HepG2 (cell line): ENCODE measurements around the gene DNASE1L2. TPM values are rescaled to one million over a fixed set of nuclear protein-coding genes. Genes with fewer than 3 reads are reported as not detected.

Experiments used
- FOXM1 ChIP-seq: sonication (generic); formaldehyde crosslinking; IDR thresholded peaks from 2 replicates; pipeline ENCODE4 v1.5.0; 2020; ENCODE audit warnings: missing genetic modification reagents
- KAT8 ChIP-seq: IDR thresholded peaks from 2 replicates; pipeline ENCODE4 v1.6.1; 2016; ENCODE audit warnings: missing genetic modification reagents, missing compliant biosample characterization
- KLF16 ChIP-seq, 2 experiments: sonication (generic) in 1 of 2; formaldehyde crosslinking in 1 of 2; IDR thresholded peaks; 2 replicates each; pipeline versions ENCODE4 v1.6.1 to v1.8.0; 2016 to 2023; ENCODE audit warnings: missing genetic modification reagents in 2 of 2, missing compliant biosample characterization in 1 of 2
- POLR2AphosphoS2 ChIP-seq: IDR thresholded peaks from 2 replicates; pipeline ENCODE4 v1.6.1; 2011; ENCODE audit warnings: low read depth, low read length, improper control_type of control experiment
- ZNF253 ChIP-seq: sonication (generic); formaldehyde crosslinking; IDR thresholded peaks from 2 replicates; pipeline ENCODE4 v1.8.0; 2022; ENCODE audit warnings: mild to moderate bottlenecking, missing genetic modification reagents, borderline replicate concordance
- ZNF552 ChIP-seq: sonication (generic); formaldehyde crosslinking; IDR thresholded peaks from 2 replicates; pipeline ENCODE4 v1.9.0; 2022; ENCODE audit warnings: missing genetic modification reagents, mild to moderate bottlenecking, borderline replicate concordance
- ZNF570 ChIP-seq: sonication (generic); formaldehyde crosslinking; IDR thresholded peaks from 2 replicates; pipeline ENCODE4 v1.4.0; 2020; ENCODE audit warnings: mild to moderate bottlenecking, missing genetic modification reagents, borderline replicate concordance
- ZNF644 ChIP-seq: IDR thresholded peaks from 2 replicates; pipeline ENCODE4 v1.6.1; 2016; ENCODE audit warnings: low read depth
- polyA plus RNA-seq, 8 experiments: library from polyadenylated mRNA; depleted of rRNA in 3 of 8; stranded (reverse) in 7 of 8; unstranded in 1 of 8; fragments of >200 nt; fragmentation: Illumina TruSeq in 4 of 8; extraction: Trizol in 4 of 8; gene quantifications; 2 replicates each; pipeline versions ENCODE4 v1.2.1 to v1.2.3, GENCODE V29; 2011 to 2016; ENCODE audit warnings: low read depth in 4 of 8, missing spikeins in 1 of 8, mixed read lengths in 1 of 8; ENCODE audit not compliant: insufficient read depth in 1 of 8
- total RNA-seq, 5 experiments: library from RNA; depleted of rRNA; stranded (reverse); fragments of >200 nt; fragmentation: Illumina TruSeq; extraction: Trizol; gene quantifications; 2 replicates each; pipeline ENCODE4 v1.2.3, GENCODE V29; 2016; ENCODE audit warnings: low read depth in 1 of 5
- TF ChIP-seq, protein P1 (sequence below): sonication (generic); formaldehyde crosslinking; IDR thresholded peaks from 2 replicates; pipeline ENCODE4 v1.5.1; 2020; ENCODE audit warnings: mild to moderate bottlenecking, missing genetic modification reagents
- TF ChIP-seq, protein P2 (sequence below): IDR thresholded peaks from 2 replicates; pipeline ENCODE4 v1.6.1; 2016; ENCODE audit warnings: mild to moderate bottlenecking
- TF ChIP-seq, protein P3 (sequence below), 2 experiments: sonication (generic) in 1 of 2; formaldehyde crosslinking in 1 of 2; IDR thresholded peaks; 2 replicates each; pipeline versions ENCODE4 v1.6.1 to v1.9.0; 2014 to 2022; ENCODE audit warnings: antibody characterized with exemption in 1 of 2, borderline replicate concordance in 1 of 2, inconsistent platforms in 1 of 2, low read depth in 1 of 2, missing genetic modification reagents in 1 of 2
- TF ChIP-seq, protein P4 (sequence below): sonication (generic); formaldehyde crosslinking; conservative IDR thresholded peaks from 2 replicates; pipeline ENCODE4 v1.8.0; 2022; ENCODE audit warnings: missing genetic modification reagents
- TF ChIP-seq, protein P5 (sequence below): sonication (generic); formaldehyde crosslinking; IDR thresholded peaks from 2 replicates; pipeline ENCODE4 v1.5.0; 2020; ENCODE audit warnings: missing genetic modification reagents

Gene DNASE1L2
- total and polyA plus RNA-seq, 2 of the 13 experiments (the other 11 are each of a cell fraction or from before 2014, with no cell fraction given): 0.44 to 0.50 TPM

DNA sequence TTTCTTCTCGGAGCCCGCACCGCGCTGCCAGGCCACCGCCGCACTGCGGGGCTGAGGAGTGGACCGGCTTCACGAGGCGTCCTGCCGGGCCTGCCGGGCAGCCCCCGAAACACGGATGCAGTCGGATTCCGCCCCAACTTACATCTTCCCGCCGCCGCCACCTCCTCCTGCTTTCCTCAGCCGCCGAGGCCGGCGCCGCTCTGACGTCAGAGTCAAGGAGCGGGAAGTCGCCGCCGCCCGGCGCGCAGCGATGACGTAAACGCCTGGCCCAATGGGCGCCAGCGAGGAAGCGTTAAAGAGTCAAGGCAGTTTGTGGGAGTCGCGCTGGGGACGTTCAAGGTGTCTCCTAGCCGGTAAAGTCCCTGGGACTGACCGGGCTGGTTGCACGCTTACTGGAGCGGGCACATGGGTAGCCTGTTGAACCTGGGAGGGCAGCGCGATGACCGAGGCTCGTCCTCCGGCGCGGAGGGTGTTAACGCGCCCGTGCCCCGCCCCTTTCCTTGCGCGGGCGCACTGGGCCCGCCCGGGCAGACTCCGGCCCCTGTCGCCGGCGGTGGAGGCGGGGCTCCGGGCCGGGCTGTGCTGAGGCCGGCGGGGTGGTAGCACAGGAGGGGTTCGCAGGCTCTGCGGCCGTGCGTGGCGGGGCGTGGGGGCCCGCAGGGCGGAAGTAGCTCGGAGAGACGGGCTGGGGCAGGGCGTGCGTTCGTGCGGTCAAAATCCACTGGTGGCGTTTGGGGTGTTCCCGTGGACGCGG lies 31.8 kb downstream of the DNASE1L2 start, which contains the start of gene RNPS1 (continued):
- TF ChIP-seq, protein P1, sequence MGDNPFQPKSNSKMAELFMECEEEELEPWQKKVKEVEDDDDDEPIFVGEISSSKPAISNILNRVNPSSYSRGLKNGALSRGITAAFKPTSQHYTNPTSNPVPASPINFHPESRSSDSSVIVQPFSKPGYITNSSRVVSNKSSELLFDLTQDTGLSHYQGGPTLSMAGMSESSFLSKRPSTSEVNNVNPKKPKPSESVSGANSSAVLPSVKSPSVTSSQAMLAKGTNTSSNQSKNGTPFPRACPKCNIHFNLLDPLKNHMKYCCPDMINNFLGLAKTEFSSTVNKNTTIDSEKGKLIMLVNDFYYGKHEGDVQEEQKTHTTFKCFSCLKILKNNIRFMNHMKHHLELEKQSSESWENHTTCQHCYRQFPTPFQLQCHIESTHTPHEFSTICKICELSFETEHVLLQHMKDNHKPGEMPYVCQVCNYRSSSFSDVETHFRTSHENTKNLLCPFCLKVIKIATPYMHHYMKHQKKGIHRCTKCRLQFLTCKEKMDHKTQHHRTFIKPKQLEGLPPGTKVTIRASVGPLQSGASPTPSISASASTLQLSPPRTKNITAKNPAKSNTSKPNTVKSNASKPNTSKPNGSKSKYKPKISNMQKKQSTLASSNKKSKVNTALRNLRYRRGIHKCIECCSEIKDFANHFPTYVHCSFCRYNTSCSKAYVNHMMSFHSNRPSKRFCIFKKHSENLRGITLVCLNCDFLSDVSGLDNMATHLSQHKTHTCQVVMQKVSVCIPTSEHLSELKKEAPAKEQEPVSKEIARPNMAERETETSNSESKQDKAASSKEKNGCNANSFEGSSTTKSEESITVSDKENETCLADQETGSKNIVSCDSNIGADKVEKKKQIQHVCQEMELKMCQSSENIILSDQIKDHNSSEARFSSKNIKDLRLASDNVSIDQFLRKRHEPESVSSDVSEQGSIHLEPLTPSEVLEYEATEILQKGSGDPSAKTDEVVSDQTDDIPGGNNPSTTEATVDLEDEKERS (CRISPR knock-in tag): peak; percentile 54; the same call in 1 of the 2 replicates
- TF ChIP-seq, protein P2, sequence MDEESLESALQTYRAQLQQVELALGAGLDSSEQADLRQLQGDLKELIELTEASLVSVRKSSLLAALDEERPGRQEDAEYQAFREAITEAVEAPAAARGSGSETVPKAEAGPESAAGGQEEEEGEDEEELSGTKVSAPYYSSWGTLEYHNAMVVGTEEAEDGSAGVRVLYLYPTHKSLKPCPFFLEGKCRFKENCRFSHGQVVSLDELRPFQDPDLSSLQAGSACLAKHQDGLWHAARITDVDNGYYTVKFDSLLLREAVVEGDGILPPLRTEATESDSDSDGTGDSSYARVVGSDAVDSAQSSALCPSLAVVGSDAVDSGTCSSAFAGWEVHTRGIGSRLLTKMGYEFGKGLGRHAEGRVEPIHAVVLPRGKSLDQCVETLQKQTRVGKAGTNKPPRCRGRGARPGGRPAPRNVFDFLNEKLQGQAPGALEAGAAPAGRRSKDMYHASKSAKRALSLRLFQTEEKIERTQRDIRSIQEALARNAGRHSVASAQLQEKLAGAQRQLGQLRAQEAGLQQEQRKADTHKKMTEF (CRISPR knock-in tag): peak; percentile 96
- TF ChIP-seq POLR2AphosphoS2: peak; percentile 87; the same call in 1 of the 2 replicates
- TF ChIP-seq KLF16 (CRISPR knock-in tag; IDR thresholded peaks at IDR 0.05): peak in 1 of 2 experiments; percentile 89; a peak in 2 of 4 replicates
- no peak for TF ChIP-seq ZNF570 (CRISPR knock-in tag)
- no peak for TF ChIP-seq FOXM1
- TF ChIP-seq ZNF644 (CRISPR knock-in tag): no peak
- TF ChIP-seq KAT8 (CRISPR knock-in tag): peak; percentile 98
- TF ChIP-seq, protein P3, sequence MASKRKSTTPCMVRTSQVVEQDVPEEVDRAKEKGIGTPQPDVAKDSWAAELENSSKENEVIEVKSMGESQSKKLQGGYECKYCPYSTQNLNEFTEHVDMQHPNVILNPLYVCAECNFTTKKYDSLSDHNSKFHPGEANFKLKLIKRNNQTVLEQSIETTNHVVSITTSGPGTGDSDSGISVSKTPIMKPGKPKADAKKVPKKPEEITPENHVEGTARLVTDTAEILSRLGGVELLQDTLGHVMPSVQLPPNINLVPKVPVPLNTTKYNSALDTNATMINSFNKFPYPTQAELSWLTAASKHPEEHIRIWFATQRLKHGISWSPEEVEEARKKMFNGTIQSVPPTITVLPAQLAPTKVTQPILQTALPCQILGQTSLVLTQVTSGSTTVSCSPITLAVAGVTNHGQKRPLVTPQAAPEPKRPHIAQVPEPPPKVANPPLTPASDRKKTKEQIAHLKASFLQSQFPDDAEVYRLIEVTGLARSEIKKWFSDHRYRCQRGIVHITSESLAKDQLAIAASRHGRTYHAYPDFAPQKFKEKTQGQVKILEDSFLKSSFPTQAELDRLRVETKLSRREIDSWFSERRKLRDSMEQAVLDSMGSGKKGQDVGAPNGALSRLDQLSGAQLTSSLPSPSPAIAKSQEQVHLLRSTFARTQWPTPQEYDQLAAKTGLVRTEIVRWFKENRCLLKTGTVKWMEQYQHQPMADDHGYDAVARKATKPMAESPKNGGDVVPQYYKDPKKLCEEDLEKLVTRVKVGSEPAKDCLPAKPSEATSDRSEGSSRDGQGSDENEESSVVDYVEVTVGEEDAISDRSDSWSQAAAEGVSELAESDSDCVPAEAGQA (IDR thresholded peaks at IDR 0.05; ENCODE audit: low read depth): peak; percentile 95
- TF ChIP-seq, protein P3 (CRISPR knock-in tag; IDR thresholded peaks at IDR 0.05; ENCODE audit: borderline replicate concordance): no peak
- TF ChIP-seq ZNF552 (CRISPR knock-in tag): peak; percentile 86
- 0 out of 2 replicates have a peak, but pooled peaks have one; percentile 1 for TF ChIP-seq ZNF253
- TF ChIP-seq, protein P4, sequence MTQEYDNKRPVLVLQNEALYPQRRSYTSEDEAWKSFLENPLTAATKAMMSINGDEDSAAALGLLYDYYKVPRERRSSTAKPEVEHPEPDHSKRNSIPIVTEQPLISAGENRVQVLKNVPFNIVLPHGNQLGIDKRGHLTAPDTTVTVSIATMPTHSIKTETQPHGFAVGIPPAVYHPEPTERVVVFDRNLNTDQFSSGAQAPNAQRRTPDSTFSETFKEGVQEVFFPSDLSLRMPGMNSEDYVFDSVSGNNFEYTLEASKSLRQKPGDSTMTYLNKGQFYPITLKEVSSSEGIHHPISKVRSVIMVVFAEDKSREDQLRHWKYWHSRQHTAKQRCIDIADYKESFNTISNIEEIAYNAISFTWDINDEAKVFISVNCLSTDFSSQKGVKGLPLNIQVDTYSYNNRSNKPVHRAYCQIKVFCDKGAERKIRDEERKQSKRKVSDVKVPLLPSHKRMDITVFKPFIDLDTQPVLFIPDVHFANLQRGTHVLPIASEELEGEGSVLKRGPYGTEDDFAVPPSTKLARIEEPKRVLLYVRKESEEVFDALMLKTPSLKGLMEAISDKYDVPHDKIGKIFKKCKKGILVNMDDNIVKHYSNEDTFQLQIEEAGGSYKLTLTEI (CRISPR knock-in tag): no peak
- TF ChIP-seq, protein P5, sequence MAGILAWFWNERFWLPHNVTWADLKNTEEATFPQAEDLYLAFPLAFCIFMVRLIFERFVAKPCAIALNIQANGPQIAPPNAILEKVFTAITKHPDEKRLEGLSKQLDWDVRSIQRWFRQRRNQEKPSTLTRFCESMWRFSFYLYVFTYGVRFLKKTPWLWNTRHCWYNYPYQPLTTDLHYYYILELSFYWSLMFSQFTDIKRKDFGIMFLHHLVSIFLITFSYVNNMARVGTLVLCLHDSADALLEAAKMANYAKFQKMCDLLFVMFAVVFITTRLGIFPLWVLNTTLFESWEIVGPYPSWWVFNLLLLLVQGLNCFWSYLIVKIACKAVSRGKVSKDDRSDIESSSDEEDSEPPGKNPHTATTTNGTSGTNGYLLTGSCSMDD (CRISPR knock-in tag): no peak
